GM21367 (cell line): Measurements from ENCODE around the gene C6orf47.
"Not testable (repeated sequence)": the region's sequence is repeated elsewhere in the genome, so short reads cannot be mapped to it uniquely, and the experiment has no call there.

Experiments
- ATAC-seq: cut with Tn5 transposase; IDR thresholded peaks from one replicate; pipeline ENCODE4 v1.9.1; 2021; ENCODE audit not compliant: unreplicated experiment

The C6orf47 gene, protein sequence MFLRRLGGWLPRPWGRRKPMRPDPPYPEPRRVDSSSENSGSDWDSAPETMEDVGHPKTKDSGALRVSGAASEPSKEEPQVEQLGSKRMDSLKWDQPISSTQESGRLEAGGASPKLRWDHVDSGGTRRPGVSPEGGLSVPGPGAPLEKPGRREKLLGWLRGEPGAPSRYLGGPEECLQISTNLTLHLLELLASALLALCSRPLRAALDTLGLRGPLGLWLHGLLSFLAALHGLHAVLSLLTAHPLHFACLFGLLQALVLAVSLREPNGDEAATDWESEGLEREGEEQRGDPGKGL

DNA sequence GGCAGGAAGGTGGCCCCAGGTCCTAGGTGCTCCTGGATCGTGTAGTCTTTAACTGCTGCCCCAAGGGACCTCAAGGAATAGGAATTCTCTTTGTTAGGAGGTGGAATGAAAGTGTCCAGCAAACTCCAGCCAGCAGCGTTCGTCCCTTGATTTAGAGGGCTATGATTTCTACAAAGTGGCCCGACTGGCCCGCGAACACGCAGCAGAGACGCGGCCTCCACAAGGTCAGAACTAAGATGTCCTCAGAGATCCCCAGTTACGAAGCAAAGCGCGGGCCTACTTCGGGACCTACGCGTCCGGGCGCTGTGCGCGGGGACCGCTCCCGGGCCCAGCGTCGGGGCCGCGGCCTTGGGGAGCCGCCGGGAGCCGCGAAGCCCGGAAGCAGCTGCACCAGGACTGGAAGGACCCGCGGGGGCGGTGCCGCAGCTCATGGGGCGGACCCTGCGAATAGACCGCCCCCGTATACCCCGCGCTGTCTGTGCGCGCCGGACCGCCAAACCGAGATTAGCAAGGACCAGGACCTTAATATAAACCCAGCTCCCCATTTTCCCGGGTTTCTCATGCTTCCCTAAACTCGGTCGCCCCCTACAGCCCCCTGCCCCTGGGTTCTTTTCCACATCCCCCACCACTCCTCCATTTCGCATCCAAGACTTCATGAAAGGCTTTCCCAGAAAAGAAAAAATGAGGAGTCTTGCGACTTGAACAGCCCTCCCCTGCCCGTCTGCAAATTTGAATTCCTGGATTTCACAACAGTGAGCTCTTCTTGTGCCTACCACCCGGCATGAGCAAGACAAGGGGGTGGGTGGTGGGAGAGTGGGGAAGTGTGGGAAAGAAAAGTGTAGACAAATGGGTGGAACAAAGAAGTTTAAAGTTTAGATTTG, at the start of gene C6orf47:
TSS of gene C6orf47 (minus strand) at position 398 of the 881 bp plus-strand sequence. CDS start 831 bp downstream, outside the sequence.
- peak; percentile 30 for ATAC-seq

DNA sequence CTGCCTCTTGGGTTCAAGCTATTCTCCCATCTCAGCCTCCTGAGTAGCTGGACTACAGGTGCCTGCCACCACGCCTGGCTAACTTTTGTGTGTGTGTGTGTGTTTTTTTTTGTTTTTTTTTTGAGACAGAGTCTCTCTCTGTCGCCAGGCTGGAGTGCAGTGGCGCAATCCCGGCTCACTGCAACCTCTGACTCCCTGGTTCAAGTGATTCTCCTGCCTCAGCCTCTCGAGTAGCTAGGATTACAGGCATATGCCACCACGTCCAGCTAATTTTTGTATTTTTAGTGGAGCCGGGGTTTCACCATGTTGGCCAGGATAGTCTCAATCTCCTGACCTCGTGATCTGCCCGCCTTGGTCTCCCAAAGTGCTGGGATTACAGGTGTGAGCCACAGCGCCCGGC, 48.6 kb upstream of the C6orf47 start:
- not testable (repeated sequence) for ATAC-seq

DNA sequence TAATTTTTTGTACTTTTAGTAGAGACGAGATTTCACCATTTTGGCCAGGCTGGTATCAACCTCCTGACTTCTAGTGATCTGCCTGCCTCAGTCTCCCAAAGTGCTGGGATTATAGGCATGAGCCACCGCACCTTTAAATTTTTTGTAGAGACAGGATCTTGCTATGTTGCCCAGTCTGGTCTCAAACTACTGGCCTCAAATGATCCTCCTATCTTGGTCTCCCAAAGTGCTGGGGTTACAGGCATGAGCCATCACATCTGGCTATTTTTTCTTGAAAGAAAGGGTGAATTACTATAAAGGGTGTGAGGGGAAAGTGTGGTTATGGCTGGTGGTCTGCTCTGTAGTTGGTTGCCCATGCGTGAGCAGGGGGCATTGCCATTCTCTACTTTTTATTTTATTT, 47.6 kb upstream of the C6orf47 start:
- ATAC-seq = no peak

DNA sequence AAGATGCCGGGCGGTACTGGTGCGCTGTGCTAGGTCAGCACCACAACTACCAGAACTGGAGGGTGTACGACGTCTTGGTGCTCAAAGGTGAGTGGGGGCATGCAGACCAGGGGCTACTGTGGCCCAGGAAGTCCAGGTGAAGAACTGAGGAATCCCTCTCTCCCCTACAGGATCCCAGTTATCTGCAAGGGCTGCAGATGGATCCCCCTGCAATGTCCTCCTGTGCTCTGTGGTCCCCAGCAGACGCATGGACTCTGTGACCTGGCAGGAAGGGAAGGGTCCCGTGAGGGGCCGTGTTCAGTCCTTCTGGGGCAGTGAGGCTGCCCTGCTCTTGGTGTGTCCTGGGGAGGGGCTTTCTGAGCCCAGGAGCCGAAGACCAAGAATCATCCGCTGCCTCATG, 47.1 kb upstream of the C6orf47 start:
- ATAC-seq = no peak

DNA sequence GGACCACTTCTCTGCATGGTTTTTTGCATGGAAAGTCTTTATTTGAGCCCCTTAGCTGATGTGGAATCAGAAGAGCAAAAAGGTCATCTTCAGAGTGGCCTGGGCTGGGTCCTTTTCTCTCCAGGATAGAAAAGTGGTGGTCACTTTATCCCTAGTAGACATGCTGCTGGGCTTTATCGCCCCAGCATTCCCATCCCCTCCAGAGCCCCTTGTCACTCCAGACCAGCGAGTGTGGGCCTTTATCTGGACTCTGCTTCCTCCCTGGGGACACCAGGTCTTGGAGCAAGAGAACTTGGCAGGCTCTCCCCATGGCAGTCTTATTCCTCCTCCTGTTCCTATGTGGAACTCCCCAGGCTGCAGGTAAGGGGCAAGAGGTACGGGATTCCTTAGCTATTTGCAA, 46.0 kb upstream of the C6orf47 start, which contains the start of gene LY6G6F:
TSS of gene LY6G6F (plus strand) at position 268 of the 400 bp plus-strand sequence. CDS start at position 309, 41 bp downstream.
- ATAC-seq = no peak

DNA sequence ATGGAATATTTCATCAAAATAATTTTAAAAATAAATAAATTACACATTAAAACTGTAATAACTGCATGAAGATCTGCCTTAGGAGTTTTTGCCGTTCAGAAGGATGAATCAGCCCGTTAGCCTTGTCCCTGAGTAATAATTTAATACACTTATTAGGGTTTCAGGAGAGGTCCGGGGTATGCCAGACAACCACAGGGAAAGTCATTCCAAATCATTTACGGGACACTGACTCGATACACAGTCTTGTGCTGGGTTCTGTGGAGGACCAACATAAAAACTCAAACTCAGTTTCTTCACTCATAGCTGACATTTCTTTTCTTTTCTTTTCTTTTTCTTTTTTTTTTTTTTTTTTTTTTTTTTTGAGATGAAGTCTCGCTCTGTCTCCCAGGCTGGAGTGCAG, 45.4 kb upstream of the C6orf47 start:
- ATAC-seq = no peak

DNA sequence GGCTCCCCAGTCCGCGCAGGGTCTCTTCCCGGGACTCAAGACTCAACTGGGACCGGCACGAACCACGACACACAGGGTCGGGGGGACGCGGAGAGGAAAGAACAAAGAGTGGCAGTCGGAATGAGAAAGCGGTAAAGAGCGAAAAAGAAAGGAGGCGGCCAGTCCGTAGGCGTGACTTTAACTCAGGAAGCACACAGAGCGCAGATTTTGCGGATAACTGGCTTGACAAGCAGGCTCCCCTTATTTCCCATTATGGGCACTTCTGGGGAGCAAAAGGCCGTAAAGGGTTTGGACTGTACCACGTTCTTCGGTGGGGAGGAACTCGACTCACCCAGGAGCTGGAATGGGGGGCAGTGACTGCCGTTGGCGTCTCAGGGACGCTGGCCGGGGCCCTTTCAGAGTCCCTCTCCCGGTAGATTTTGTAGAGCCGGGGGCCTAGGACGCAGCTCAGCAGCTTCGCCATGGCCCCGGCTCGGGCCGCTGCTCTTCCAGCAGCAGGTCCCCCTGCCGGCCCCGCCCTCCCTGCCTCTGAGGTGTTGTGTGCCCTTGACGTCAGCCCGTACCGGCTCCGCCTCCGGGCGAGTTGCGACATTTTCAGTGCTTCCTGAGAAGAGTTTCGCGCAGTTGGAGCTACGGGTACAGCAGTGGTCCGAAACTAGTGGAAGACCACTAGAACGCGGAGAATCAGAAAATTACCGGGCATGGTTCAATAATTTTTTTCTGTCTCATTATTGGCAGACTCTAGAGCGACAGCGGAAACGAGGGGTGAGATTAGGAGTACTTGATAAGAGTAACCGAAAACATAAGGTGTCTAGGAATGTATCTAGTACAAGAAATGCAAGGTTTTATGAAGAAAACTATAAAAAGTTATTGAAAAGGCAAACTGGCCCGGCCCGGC, 42.5 kb upstream of the C6orf47 start, which contains the start of gene ABHD16A:
TSS of gene ABHD16A (minus strand) at position 506 of the 898 bp plus-strand sequence. CDS start at position 463, 43 bp downstream.
- ATAC-seq = peak; percentile 70

DNA sequence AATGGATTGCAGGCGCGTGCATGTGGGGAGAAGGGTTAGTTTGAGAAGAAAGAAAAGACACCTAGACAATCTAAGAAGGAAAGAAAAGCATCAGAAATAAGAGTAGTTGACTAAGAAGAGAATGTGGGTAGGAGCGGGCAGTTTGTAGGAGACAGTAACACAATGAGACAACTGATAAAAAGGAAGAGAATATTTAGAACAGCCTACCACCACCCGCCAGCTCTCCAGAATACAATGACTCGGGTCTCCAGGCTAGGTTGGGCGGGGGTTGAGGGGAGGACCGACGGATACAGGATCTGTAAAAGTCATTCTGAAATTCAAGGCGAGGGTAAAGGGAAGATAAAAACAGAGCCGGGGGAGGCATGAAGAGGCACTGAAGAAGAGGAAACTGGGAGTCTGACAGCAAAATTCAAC, 41.8 kb upstream of the C6orf47 start:
- ATAC-seq = no peak

DNA sequence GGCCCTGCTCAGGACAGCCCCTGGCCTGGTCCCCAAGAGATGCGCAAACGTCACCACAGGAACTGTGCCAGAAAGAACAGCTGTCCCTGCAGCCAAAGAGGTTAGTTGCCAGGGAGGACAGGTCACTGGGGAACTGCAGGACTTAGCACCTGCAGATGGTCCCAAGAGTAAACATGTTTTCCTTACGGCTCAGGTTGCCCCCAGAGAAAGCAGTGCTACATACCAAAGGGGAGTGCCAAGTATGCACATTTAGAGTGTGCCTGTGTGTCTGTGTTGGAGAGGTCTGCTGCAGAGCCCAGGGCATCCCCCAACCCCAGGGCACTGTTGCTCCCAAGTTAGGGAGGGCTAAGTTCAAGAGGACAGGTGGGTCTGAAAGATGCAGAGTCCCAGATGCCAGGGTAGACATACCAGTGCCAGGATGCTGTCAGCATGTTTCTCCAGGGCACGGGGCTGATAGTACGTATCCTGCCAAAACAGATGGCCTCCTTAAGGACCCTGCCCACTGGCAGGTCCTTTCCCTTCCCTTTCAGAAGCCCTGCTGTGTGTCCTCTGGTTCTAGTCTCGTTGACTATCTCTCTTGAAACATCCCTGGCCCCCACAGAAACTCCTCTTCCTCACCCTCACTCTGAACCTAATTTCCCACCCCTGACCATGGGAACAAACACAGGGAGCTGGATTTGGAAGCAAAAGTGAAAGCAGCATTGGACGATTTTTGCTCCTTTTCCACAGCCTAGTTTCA, 41.3 kb upstream of the C6orf47 start:
- ATAC-seq = no peak

DNA sequence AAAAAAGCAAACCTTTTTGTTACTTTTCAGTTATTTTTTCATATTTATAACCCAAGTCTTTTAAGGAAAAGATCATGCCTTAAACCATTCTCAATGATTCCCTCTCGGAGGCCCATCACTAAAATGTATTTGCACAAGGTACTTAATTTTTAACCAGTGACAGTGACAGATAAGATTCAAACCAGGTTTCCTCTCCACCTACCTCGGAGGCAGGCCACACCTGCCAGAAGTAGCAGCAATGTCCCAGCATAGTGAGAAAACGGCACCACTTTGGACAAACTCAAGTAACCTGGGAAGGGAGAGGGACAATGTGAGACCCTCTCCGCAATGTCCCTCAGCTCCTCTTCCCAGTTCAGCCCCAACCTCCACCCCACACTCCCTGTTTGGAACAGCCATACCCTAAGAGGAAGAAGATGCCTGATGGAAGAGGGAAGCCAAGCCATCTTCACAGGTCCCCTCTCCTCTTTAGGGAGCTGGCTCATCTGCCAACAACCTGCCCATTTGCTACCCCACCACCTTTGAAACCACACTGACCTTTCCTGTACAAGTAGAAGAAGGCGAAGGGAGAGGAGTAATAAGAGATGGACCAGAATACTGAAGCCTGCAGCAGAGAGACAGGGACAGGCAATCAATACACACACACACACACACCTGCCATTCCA, 40.3 kb upstream of the C6orf47 start:
- ATAC-seq = no peak

DNA sequence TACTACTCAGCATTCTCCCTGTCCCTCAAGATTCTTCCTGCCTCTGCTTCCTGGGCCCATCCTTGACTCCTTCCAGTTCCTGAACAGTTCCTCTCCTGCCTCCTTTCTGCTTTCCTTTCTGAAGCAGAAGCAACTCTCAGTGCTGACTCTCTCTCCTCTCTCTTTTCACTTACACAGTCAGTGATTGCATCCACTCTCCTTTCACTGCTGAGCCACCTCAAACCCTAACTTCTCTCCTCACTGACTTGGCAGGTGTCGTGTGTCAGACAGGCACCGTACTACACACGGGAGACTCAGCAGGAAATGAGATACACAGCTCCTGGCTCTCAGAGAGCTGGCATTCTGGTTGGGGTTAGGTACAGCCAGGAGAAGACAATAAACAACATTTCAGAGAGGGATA, 37.0 kb upstream of the C6orf47 start:
- no peak for ATAC-seq

DNA sequence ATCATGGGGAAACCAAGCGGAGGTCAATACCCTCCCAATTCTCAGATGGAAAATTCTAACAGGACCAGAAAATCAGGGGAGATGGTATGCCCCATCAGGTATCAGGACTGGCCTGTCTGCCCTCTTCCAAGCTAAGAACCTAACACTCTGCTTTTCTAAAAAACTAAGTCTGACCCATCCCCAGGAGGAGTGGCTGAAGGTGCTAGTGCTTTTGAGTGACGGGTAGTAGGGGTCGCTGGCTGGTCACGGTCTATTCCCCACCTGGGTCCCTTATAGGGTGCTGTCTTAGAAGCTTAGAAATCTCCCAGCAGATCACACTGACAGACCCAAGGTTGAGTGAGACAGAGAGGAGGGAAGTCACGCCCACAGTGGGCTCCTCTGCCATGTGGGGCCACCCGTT, 33.0 kb upstream of the C6orf47 start:
- ATAC-seq = no peak

DNA sequence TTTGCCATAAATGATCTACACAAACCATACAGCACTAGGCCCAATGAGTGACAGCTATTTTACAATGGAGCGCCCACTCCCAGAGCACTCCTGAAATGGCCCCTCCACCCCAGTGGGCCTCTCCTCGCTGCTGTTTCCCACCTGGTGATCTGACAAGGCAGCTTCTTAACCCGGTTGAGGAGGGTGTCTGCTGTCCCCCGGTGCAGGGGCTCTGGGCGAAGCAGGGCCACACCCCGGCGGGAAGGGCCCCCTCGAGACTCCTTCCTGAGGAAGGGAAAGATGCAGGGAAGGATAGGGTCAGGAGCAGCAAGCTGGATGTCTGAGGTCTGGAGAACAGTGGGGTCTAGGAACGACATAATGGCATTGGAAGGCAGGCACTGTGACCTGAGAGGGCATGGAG, 32.3 kb upstream of the C6orf47 start:
- ATAC-seq = no peak

DNA sequence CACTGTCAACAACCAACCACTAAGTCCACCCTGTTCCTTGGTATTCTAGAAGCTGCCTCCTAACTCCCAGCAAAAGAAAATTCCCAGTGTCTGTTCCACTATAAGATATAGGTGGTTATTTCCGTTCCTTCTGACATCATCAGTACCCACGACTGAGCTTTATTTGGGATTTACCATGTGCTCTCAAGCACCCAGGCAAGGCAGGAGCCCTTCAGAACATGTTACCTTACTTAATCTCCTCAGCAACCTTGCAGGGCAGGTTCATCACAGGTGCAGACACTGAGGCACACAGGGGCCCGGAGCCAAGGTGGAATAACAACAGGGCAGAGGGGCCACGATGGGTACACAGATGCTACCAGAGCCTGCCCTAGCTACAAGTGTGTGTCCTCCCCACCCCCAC, 31.8 kb upstream of the C6orf47 start:
- ATAC-seq = no peak

DNA sequence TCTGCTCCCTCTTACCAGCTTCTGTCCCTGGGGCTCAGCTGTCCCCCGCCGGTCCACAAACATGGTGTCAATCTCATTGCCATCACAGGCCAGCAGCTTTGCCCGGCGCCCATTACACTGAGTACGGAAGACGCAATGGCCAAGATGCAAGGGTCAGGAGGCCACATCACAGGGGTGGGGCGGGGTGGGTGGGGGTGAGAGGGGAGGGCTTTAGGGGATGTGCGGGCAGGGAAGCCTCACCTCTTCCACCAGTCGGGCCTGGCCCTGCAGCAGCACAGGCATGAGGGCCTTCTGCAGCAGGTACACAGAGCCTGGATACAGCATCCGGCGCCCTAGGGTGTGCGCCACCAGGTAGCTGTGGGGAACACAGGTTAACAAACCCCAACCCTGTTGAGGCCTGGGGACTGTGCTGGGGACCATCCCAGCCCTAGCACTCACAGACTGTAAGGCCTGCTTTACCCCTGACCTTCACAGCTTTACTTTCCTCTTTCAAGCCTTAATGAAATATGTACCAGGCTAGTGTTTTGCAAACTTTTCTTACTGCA, 31.1 kb upstream of the C6orf47 start:
- no peak for ATAC-seq

DNA sequence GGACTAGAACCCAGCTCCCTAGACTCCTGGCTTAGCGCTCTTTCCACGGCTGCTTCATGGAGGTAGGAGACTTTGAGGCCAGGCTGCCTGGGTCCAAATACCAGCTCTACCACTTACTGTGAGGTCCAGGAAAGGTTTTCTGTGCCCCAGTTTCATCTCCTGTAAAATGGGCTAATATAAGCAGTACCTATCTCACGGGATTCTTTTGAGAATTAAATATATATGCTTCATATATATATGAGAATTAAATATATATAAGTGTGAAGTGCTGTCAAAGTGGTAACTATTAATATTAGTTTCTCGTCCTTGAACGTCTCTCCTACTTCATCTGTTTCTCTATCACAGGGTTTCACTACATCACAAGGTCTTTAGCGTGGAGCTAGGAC, 30.5 kb upstream of the C6orf47 start:
- no peak for ATAC-seq

DNA sequence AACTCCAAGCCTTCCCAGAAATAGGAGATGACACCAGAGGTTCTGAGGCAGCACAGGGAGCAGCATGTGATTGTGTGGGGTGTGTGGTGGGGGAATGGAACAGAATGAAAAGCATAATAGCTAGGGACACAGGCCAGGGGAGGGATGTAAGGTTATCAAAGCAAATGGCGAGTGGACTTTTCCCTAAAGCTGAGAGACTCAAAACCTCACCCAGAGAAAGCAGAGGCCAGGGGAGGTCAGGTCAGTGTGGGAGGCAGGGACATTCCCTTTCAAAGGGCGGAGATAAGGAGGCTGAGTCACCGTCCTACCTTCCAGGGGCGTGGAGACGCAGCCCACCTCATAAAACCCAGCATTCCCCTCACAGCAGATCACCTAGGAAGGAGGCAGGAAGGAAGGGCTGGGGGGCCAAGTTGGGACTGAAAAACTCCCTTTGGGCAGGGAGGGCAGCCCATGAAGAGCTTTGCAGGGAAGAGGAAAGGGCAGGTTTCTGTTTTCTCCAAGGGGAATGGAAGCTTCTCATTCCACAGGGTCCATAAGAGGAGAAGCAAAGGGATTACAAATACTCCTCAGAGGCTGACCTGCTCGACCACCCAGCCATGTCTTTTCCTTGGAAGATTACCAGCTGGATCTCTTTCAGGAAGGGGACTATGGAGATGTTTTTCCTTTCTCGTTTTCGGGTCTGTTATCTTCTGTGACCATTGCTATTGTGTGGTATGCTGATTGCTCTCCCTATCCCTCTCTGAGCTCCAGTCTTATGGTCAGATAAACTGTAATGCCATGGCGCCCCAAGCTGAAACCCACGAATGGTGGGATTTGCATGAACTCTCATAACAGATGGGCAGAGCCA, 29.9 kb upstream of the C6orf47 start:
- no peak for ATAC-seq

DNA sequence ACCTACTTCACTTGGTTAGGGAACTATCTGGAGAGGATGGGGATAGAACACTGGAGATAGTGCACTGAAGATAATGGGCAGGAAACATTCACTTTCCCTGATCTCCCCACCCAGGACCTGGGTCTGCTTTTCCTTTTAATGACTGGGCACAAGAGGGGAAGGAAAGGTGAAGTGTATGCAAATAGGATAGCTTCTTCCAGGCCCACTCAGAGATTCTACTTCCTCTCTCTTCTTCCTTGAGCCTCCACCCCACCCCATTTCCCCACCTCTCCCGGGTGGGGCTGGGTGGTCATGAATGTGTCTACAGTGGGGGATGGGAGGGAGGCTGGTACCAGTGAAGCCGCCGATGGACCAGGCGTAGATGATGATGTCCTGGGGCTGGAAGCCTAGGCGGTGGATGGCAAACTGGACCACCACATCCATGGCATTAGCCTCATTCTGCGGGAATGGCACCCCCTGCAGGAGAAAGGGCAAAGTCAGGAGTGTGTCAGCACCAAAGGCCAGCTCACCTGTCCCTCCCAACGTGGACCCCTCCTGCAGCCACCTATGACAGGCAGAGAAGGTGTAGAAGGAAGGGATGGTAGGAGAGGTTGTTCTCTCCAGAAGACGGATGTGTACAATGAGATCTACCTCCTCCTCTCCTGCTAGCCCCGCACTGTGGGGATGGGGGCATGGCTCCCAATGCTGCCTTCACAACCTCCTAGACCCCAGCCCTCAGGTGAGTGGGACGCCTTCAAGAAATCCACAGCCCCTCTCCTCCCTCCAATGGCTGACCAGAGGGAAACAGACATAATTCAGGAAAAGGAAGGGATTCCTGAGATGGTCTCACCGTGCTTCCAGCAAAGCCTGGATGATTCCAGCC, 28.9 kb upstream of the C6orf47 start:
- ATAC-seq = no peak
